ENCODE data around the gene PTGR2.

DNA sequence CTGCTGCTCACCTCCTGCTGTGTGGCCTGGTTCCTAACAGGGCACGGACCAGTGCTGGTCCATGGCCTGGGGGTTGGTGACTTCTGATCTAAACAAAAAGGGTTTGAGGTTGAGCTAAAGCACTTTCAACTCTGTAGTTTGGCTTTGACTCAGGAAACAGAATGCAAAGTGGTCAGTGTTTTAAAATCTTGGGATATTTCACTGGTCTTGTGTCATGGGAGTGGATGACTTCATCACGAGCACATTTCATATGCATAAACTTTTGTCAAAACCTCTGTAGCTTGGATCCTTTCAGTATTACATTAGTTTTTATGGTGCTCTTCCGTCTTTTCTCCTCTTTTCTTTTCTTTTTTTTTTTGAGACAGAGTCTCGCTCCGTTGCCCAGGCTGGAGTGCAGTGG lies 72.7 kb downstream of the PTGR2 start:
- TF ChIP-seq, protein P1, sequence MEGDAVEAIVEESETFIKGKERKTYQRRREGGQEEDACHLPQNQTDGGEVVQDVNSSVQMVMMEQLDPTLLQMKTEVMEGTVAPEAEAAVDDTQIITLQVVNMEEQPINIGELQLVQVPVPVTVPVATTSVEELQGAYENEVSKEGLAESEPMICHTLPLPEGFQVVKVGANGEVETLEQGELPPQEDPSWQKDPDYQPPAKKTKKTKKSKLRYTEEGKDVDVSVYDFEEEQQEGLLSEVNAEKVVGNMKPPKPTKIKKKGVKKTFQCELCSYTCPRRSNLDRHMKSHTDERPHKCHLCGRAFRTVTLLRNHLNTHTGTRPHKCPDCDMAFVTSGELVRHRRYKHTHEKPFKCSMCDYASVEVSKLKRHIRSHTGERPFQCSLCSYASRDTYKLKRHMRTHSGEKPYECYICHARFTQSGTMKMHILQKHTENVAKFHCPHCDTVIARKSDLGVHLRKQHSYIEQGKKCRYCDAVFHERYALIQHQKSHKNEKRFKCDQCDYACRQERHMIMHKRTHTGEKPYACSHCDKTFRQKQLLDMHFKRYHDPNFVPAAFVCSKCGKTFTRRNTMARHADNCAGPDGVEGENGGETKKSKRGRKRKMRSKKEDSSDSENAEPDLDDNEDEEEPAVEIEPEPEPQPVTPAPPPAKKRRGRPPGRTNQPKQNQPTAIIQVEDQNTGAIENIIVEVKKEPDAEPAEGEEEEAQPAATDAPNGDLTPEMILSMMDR (IDR thresholded peaks at IDR 0.05), result no peak
- no peak for TF ChIP-seq POLR2A (IDR thresholded peaks at IDR 0.05)
